GM13977 (cell line): ENCODE data around the gene ZNF547.
A peak's percentile ranks its signal among the peaks of the same experiment; 100 is the strongest.

ENCODE experiments used
- DNase-seq: peaks from one replicate; pipeline ENCODE4 v3.0.0; 2012; ENCODE audit warnings: low spot score
- CTCF ChIP-seq: IDR thresholded peaks from 2 replicates; pipeline ENCODE4 v1.5.1; 2012; ENCODE audit warnings: mild to moderate bottlenecking, control low read depth; ENCODE audit not compliant: insufficient read depth; ENCODE audit errors: extremely low read depth, missing control alignments
- in situ Hi-C: fragments of 300-500 bp; cut with MboI; formaldehyde crosslinking; loops from one replicate; pipeline ENCODE4 v1.12.0; 2022; ENCODE audit warnings: low sequenced_read_pairs, low pct_unique_long_range_greater_than_20kb, mixed read lengths, inconsistent platforms; ENCODE audit not compliant: unreplicated experiment

The ZNF547 gene

GRCh38 chr19:57382806-57383488 lies 19.6 kb downstream of the ZNF547 start:
- no peak for DNase-seq
- no peak for TF ChIP-seq CTCF
- in situ Hi-C loops: no loop called here

GRCh38 chr19:57389194-57389729 lies 25.9 kb downstream of the ZNF547 start:
- in situ Hi-C loops: no loop called here
- DNase-seq: no peak
- no peak for TF ChIP-seq CTCF

- TF ChIP-seq CTCF: no peak
- DNase-seq: peak; percentile 91
- in situ Hi-C loops: no loop called here
These were observed 26.6 kb downstream of the ZNF547 start, which contains the start of gene ZNF548 for GRCh38 chr19:57389730-57390598. TSS of gene ZNF548 (plus strand) at chr19:57389854. CDS start at chr19:57390100, 246 bp downstream.

- in situ Hi-C loops: no loop called here
- DNase-seq: no peak
- no peak for TF ChIP-seq CTCF
These were observed 32.4 kb downstream of the ZNF547 start for GRCh38 chr19:57395710-57396109.

GRCh38 chr19:57398868-57399267 lies 35.5 kb downstream of the ZNF547 start:
- DNase-seq: no peak
- TF ChIP-seq CTCF: no peak
- in situ Hi-C loops: no loop called here

GRCh38 chr19:57403737-57404563 lies 40.6 kb downstream of the ZNF547 start:
- in situ Hi-C loops: no loop called here
- no peak for DNase-seq
- no peak for TF ChIP-seq CTCF
